Kidney epithelial cell (primary cell): ENCODE results near the gene ABI1. TPM values are rescaled to one million over a fixed set of nuclear protein-coding genes. Genes with fewer than 3 reads are reported as not detected.

Source experiments
- DNase-seq: peaks from one replicate; pipeline ENCODE4 v3.0.0-alpha.2; 2010; ENCODE audit warnings: low read depth
- H3K27me3 ChIP-seq: 2 replicates; pipeline ENCODE4 v1.6.0; 2011; ENCODE audit warnings: low read length; ENCODE audit not compliant: control insufficient read depth, insufficient read depth
- H3K36me3 ChIP-seq: 2 replicates; pipeline ENCODE4 v1.5.1; 2011; ENCODE audit warnings: low read length; ENCODE audit not compliant: control insufficient read depth, insufficient read depth
- H3K4me3 ChIP-seq: 2 replicates; pipeline ENCODE4 v1.5.1; 2011; ENCODE audit warnings: low read depth, mild to moderate bottlenecking, control low read depth, low read length
- CTCF ChIP-seq: IDR thresholded peaks from 2 replicates; pipeline ENCODE4 v1.5.1; 2011; ENCODE audit warnings: mild to moderate bottlenecking, moderate library complexity, low read length, control low read depth, inconsistent platforms; ENCODE audit not compliant: insufficient read depth, poor library complexity, severe bottlenecking
- total RNA-seq: library from RNA; depleted of rRNA; stranded (reverse); fragments of >200 nt; gene quantifications from 2 replicates; pipeline ENCODE4 v1.2.3, GENCODE V29; 2015

Gene ABI1
- total RNA-seq, 1 donor from 2014 or later: 41.6 TPM

DNA sequence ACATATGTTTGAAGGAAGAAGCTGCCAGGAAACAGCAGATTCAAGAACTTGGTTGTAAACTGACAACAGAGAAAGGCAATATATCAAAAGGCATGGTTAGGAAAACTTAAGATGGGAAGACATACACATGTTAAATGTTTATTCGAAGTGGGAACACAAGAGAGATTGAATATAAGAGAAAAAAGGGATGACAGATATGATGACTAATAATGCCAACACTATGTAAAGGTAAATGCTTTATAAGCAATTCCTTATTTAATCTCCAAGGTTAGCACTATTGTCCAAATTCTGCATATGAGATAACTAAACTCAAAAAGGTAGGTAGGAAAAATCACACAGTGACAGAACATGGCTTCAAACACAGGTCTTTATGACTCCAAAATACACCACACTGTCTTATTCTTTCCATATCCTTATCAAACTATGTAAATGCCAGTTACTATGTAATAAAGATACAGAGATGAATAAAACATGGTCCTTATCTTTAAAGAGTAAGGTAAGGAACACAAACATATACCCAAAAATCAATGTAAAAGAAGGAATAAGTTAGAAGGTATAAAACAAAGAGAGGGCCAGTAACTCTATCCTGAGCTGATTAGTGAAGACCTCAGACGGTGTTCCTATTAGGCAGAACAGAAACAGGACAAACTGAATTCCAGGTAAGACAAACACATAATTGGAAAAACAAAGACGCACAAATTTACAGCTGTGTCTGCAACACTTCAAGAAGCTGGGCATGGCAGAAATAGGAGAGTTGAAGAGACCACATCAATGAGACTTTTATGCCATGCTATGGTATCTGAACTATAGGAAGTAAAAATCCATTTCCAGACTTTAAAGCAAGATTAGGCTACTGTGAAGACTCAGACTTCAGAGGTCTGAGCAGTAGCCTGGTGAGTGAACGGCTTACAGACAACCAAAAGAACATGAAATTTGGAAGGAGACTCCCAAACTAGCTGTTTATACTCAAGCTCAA lies 56.1 kb downstream of the ABI1 start:
- Histone ChIP-seq H3K36me3 (no peaks in the 10 kb centered on the region), H3K4me3 (no peak overlapping the region), H3K27me3 (no peaks in the 10 kb centered on the region)
- TF ChIP-seq CTCF: no peak
- no peak for DNase-seq

DNA sequence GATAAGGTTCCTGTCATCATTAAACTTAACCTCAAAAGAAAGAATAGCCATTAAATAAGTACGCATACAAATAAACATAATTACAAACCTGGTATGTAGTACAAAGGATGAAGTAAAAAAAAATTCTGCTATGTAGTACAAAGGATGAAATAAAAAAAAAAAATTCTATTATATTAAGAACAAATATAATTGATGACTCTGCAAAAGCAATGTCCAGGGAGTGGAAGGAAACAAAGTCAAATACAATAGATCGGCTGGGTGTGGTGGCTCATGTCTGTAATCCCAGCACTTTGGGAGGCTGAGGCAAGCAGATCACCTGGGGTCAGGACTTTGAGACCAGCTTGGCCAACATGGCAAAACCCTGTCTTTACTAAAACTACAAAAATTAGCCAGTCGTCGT lies 56.9 kb downstream of the ABI1 start:
- no peaks in the 10 kb centered on the region for H3K27me3 ChIP-seq
- TF ChIP-seq CTCF: no peak
- DNase-seq: no peak
- H3K4me3 ChIP-seq: no peak overlapping the region
- no peaks in the 10 kb centered on the region for H3K36me3 ChIP-seq

- no peaks in the 10 kb centered on the region for H3K36me3 ChIP-seq
- DNase-seq: no peak
Measured at GRCh38 chr10:26802527-26802926, 58.2 kb downstream of the ABI1 start.

GRCh38 chr10:26801831-26802230 lies 58.9 kb downstream of the ABI1 start:
- no peak overlapping the region for H3K4me3 ChIP-seq
- DNase-seq: no peak

More at GRCh38 chr10:26802527-26802926, 58.2 kb downstream of the ABI1 start:
- no peak overlapping the region for H3K4me3 ChIP-seq
- no peak for TF ChIP-seq CTCF
- no peaks in the 10 kb centered on the region for H3K27me3 ChIP-seq

DNA sequence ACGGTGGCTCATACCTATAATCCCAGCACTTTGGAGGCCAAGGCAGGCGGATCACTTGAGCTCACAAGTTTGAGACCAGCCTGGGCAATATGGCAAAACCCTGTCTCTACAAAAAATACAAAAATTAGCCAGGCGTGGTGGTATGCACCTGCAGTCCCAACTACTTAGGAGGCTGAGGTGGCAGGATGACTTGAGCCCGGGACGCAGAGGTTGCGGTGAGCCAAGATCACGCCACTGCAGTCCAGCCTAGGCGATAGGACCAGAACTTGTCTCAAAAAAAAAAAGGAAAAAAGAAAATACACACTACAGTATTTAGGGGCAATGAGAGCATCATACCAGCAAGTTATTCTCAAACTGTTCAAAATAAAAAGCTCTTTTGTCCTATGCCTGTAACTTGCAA lies 59.5 kb downstream of the ABI1 start:
- no peaks in the 10 kb centered on the region for H3K27me3 ChIP-seq
- H3K4me3 ChIP-seq: no peak overlapping the region
- DNase-seq: no peak
- TF ChIP-seq CTCF: no peak
- H3K36me3 ChIP-seq: no peaks in the 10 kb centered on the region

More at GRCh38 chr10:26801831-26802230, 58.9 kb downstream of the ABI1 start:
- H3K36me3 ChIP-seq: no peaks in the 10 kb centered on the region
- H3K27me3 ChIP-seq: no peaks in the 10 kb centered on the region
- no peak for TF ChIP-seq CTCF
